Esophagus muscularis mucosa (tissue), 4 donors: ENCODE data around the gene ZBTB22.

Experiments used
- CTCF ChIP-seq, 3 experiments: fragments of 200-600 bp in 2 of 3; fragments of 450-650 bp in 1 of 3; sonication (generic) in 2 of 3; IDR thresholded peaks; one replicate each; pipeline ENCODE4 v1.5.1; 2017 to 2019; ENCODE audit warnings: antibody characterized with exemption in 3 of 3, mild to moderate bottlenecking in 2 of 3, moderate library complexity in 1 of 3
- EP300 ChIP-seq: sonication (generic); formaldehyde crosslinking; IDR thresholded peaks from one replicate; pipeline ENCODE4 v1.6.1; 2017; ENCODE audit warnings: antibody characterized with exemption
- POLR2A ChIP-seq: fragments of 450-650 bp; IDR thresholded peaks from one replicate; pipeline ENCODE4 v1.6.1; 2017; ENCODE audit warnings: antibody characterized with exemption, moderate library complexity, mild to moderate bottlenecking, low read depth
- POLR2AphosphoS5 ChIP-seq, 2 donors: sonication (generic); formaldehyde crosslinking; IDR thresholded peaks; one replicate each; pipeline ENCODE4 v1.6.1; 2017; ENCODE audit warnings: antibody characterized with exemption in 2 of 2

- no peak for TF ChIP-seq POLR2A
- TF ChIP-seq CTCF (IDR thresholded peaks at IDR 0.05), result no peak
- no peak for TF ChIP-seq POLR2AphosphoS5 (IDR thresholded peaks at IDR 0.05)
- no peak for TF ChIP-seq EP300
Measured at GRCh38 chr6:33297406-33297955, 20.1 kb downstream of the ZBTB22 start.
